ENCODE data around the gene IFT27. TPM values are rescaled to one million over a fixed set of nuclear protein-coding genes. Genes with fewer than 3 reads are reported as not detected.

Gene IFT27
- total RNA-seq, 1 donor from 2014 or later, result 2.7 TPM

DNA sequence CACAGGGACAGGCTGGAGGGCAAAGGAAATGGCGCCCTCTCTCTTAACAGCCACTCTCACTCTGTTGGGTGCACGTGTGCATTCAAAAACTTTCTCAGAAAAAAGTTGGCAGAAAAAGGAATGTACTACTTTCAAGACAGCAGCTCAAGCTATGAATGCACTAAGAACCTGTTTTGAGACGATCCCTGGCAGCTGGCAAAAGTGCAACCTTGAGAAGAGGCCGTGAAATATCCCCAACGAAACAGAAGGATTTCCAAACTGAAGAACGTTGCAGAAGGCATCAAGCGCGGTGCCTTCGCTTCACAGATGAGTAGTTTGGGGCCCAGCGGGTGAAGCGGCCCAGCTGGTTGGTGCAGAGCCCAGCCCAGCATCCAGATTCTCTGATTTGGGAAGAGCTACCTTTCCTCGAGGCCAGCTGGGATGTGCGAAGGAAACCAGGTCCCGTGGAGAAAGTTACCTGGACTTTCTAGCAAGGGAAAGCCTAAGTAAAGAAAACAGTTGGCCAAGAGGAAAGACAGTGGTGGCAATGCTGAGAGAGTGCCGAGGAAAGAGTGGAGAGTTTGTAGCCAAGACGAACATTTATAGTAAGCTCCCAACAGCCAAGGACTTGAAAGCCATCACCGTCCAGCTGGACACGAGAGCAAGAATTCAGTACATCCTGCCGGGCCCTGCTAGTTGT is 16.3 kb downstream of the IFT27 start:
- no peak for TF ChIP-seq CTCF (IDR thresholded peaks at IDR 0.05)
- H3K9me3 ChIP-seq, result no peaks in the 10 kb centered on the region
- no peak for DNase-seq (ENCODE audit: low spot score in 2 of 2)
- H3K36me3 ChIP-seq, result peaks cover 0 to 11% of the 10 kb centered on the region in 2 donors
- no peak overlapping the region for H3K4me3 ChIP-seq
- no peaks in the 10 kb centered on the region for H3K27me3 ChIP-seq
- intact Hi-C loops (cut with DNase I), result no loop called here
- H3K4me1 ChIP-seq, result no peaks in the 10 kb centered on the region
- H3K27ac ChIP-seq, result no peak overlapping the region

GRCh38 chr22:36758792-36759271 is 17.1 kb downstream of the IFT27 start:
- Histone ChIP-seq H3K4me3 (no peak overlapping the region), H3K9me3 (no peaks in the 10 kb centered on the region), H3K27me3 (no peaks in the 10 kb centered on the region), H3K36me3 (peaks cover 0 to 7% of the 10 kb centered on the region in 2 donors), H3K27ac (no peak overlapping the region), H3K4me1 (no peaks in the 10 kb centered on the region)
- intact Hi-C loops (cut with DNase I), result no loop called here
- TF ChIP-seq CTCF (IDR thresholded peaks at IDR 0.05), result no peak
- no peak for DNase-seq (ENCODE audit: low spot score in 2 of 2)

DNA sequence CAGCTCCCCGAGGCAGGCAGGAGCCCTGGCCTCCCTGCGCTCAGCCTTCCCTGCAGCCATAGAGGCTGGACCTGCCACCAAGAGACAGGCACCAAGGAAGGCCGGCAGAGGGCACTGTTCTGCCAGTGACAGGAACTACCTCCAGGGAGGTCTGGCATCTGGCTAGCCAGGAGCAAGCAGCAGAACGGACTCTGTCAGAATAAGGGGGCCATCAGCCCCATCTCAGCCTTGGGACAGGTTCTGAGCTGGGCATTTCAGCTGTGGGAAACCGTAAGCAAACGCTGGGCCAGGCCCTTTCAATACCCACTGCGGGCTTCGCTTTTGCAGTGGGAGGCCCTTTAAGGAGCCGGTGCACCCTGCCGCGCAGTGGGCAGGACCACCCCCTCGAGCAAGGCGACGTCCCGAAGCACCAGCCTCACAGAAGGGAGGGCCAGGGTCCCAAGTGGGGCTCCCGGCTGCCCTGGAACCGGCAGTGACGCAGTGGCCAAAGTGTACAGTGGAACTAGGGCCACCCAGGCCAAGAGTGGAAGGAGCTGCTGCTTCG is 18.2 kb downstream of the IFT27 start:
- TF ChIP-seq CTCF (IDR thresholded peaks at IDR 0.05), result peak; percentile 29 to 63 (median 60)
- intact Hi-C loops (cut with DNase I), result no loop called here
- Histone ChIP-seq H3K9me3 (no peaks in the 10 kb centered on the region), H3K4me3 (no peak overlapping the region), H3K36me3 (peaks cover 0 to 1% of the 10 kb centered on the region in 2 donors), H3K27ac (no peak overlapping the region), H3K27me3 (no peaks in the 10 kb centered on the region), H3K4me1 (no peaks in the 10 kb centered on the region)
- DNase-seq (ENCODE audit: low spot score in 2 of 2), result peak in 1 of 2 donors; percentile 81

DNA sequence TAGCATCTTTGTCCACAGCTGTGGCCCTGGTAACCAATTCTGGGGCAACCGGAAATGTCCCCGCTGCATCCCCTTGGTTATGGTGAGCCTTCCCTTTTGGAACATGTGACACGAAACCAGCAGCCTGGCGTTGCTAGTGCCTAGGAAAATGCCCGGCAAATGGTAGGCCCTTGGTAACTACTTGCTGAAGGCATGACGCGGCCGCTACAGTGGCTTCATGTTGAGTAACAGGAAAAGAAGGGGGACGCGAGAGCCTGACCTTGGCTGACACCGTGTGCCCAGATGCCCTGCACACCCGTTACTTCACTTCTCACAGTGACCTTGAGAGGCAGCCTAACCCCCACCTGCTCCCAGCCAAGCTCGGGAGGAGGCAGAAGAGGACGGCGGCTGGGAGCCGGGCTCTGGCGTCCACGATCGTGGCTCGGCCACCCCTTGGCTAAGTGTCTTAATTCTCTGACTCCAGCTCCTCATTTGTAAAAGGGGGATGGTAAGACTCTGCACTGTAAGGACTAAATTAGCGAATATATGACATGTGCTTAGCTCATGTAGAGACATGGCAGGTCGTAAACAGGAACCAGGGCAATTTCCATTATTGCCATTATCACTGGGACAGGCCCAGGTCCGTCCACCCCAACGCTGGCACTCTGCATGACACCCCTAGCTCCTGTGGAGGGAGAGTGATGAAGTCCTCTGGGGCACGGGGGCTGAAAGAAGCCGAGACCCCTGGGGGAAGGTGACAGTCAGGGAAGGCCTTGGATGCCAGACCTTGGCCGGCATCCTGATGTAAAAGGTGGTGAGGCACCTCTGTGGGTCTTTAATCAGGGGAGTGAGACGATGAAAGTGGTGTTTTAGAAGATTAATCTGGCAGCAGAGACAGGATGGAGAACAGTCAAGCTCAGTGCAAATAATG is 18.9 kb downstream of the IFT27 start:
- intact Hi-C loops (cut with DNase I), result no loop called here
- H3K4me1 ChIP-seq, result no peaks in the 10 kb centered on the region
- no peak for DNase-seq (ENCODE audit: low spot score in 2 of 2)

GRCh38 chr22:36756031-36756430 is 19.9 kb downstream of the IFT27 start:
- no peaks in the 10 kb centered on the region for H3K27me3 ChIP-seq
- DNase-seq (ENCODE audit: low spot score in 2 of 2), result no peak
- H3K27ac ChIP-seq, result no peak overlapping the region
- H3K4me3 ChIP-seq, result no peak overlapping the region
- no peaks in the 10 kb centered on the region for H3K9me3 ChIP-seq
- intact Hi-C loops (cut with DNase I), result no loop called here
- H3K4me1 ChIP-seq, result no peaks in the 10 kb centered on the region
- TF ChIP-seq CTCF (IDR thresholded peaks at IDR 0.05), result no peak
- H3K36me3 ChIP-seq, result no peaks in the 10 kb centered on the region

More for the DNA sequence above, 18.9 kb downstream of the IFT27 start:
- no peak for TF ChIP-seq CTCF (IDR thresholded peaks at IDR 0.05)
- no peaks in the 10 kb centered on the region for H3K9me3 ChIP-seq
- H3K27ac ChIP-seq, result no peak overlapping the region
- no peak overlapping the region for H3K4me3 ChIP-seq
- H3K36me3 ChIP-seq, result no peaks in the 10 kb centered on the region
- no peaks in the 10 kb centered on the region for H3K27me3 ChIP-seq

Measured in ascending aorta (tissue), 2 donors.